CD4-positive, alpha-beta T cell treated with Interleukin-2 at 100 ng/mL for 4 hours (primary cell): ENCODE results near the gene DPP3.

Experiments
- DNase-seq: peaks from one replicate; pipeline ENCODE4 v3.0.0-alpha.2; 2020; ENCODE audit warnings: low spot score

DPP3 gene

GRCh38 chr11:66465373-66466224 lies 14.6 kb upstream of the DPP3 start:
- DNase-seq = no peak

- DNase-seq = peak; percentile 95
These were observed 13.8 kb upstream of the DPP3 start, which contains the start of gene PELI3 for GRCh38 chr11:66466225-66467033. TSS of gene PELI3 (plus strand) at chr11:66466905. CDS start at chr11:66468129, 1,224 bp downstream.

GRCh38 chr11:66467034-66467659 lies 13.1 kb upstream of the DPP3 start:
- peak; percentile 40 for DNase-seq

- peak; percentile 13 for DNase-seq
These were observed 12.5 kb upstream of the DPP3 start for GRCh38 chr11:66467756-66468155.

- DNase-seq = no peak
These were observed 11.5 kb upstream of the DPP3 start for GRCh38 chr11:66468691-66469090.

- DNase-seq = no peak
These were observed 10.8 kb upstream of the DPP3 start for GRCh38 chr11:66469441-66469840.

GRCh38 chr11:66470015-66470414 lies 10.2 kb upstream of the DPP3 start:
- no peak for DNase-seq

GRCh38 chr11:66471142-66471541 lies 9.1 kb upstream of the DPP3 start:
- no peak for DNase-seq

GRCh38 chr11:66472054-66472453 lies 8.2 kb upstream of the DPP3 start:
- no peak for DNase-seq

- no peak for DNase-seq
These were observed 7.1 kb upstream of the DPP3 start for GRCh38 chr11:66473167-66473566.

GRCh38 chr11:66473608-66474515 lies 6.4 kb upstream of the DPP3 start:
- DNase-seq = no peak

- no peak for DNase-seq
These were observed 4.7 kb upstream of the DPP3 start for GRCh38 chr11:66475349-66476172.

GRCh38 chr11:66476173-66476840 lies 3.9 kb upstream of the DPP3 start:
- no peak for DNase-seq

- no peak for DNase-seq
These were observed 3.4 kb upstream of the DPP3 start for GRCh38 chr11:66476841-66477251.

GRCh38 chr11:66477263-66478201 lies 2.7 kb upstream of the DPP3 start:
- DNase-seq = no peak

GRCh38 chr11:66478729-66479393 lies 1.4 kb upstream of the DPP3 start:
- DNase-seq = peak; percentile 32

GRCh38 chr11:66479394-66480116 lies 679 bp upstream of the DPP3 start:
- no peak for DNase-seq
